ENCODE measurements around the gene TINAG. TPM values are rescaled to one million over a fixed set of nuclear protein-coding genes. Genes with fewer than 3 reads are reported as not detected.

The TINAG gene
- total and polyA plus RNA-seq, 5 experiments from 2014 or later: not detected

GRCh38 chr6:54404791-54405190 lies 96.5 kb downstream of the TINAG start:
- Mint-ChIP-seq H3K4me3 (no peak overlapping the region), H3K36me3 (no peaks in the 10 kb centered on the region), H3K27me3 (no peaks in the 10 kb centered on the region), H3K9me3 (peaks cover 0 to 17% (median 6%) of the 10 kb centered on the region in 9 donors), H3K27ac (no peak overlapping the region), H3K4me1 (no peaks in the 10 kb centered on the region)
- DNase-seq (no peak), ATAC-seq (no peak)
- POLR2A ChIA-PET: no interaction called here

DNA sequence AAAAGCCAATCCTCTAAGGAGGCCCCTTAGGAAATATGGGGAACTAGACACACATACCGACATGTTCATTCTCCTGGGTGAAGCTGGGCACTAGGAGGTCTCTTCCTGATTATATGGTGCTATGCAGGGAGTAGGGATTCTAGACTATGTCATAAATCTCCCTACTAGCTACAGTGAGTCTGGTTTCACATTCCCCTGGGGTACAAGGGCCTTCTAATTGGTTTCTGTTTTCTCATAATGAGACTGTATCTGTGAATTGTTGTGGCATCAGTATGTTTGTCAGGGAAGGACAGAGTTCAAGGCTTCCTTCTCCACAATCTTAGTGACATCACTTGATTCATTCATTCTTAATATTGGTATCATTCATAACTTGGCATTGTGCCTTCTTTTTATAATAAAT lies 103.5 kb downstream of the TINAG start:
- no peak overlapping the region for H3K4me3 Mint-ChIP-seq
- peaks cover 0 to 16% (median 8%) of the 10 kb centered on the region in 9 donors for H3K9me3 Mint-ChIP-seq
- no peaks in the 10 kb centered on the region for H3K4me1 Mint-ChIP-seq
- DNase-seq (no peak), ATAC-seq (no peak)
- no peak overlapping the region for H3K27ac Mint-ChIP-seq
- no peaks in the 10 kb centered on the region for H3K27me3 Mint-ChIP-seq
- no peaks in the 10 kb centered on the region for H3K36me3 Mint-ChIP-seq
- POLR2A ChIA-PET: no interaction called here

DNA sequence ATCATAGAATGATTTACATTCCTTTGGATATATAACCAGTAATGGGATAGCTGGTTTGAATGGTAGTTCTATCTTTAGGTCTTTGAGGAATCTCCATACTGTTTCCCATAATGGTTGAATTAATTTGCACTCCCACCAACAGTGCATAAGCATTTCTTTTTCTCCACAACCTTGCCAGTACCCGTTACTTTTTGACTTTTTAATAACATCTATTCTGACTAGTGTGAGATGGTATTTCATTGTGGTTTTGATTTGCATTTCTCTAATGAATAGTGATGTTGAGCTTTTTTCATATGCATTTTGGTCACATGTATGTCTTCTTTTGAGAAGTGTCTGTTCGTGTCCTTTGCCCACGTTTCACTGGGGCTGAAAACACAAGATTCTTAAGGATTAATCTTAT lies 107.3 kb downstream of the TINAG start:
- Mint-ChIP-seq H3K36me3 (no peaks in the 10 kb centered on the region), H3K9me3 (peaks cover 0 to 13% (median 9%) of the 10 kb centered on the region in 9 donors), H3K4me1 (no peaks in the 10 kb centered on the region), H3K27ac (no peak overlapping the region), H3K4me3 (no peak overlapping the region), H3K27me3 (no peaks in the 10 kb centered on the region)
- ATAC-seq (no peak), DNase-seq (no peak)
- POLR2A ChIA-PET: no interaction called here

DNA sequence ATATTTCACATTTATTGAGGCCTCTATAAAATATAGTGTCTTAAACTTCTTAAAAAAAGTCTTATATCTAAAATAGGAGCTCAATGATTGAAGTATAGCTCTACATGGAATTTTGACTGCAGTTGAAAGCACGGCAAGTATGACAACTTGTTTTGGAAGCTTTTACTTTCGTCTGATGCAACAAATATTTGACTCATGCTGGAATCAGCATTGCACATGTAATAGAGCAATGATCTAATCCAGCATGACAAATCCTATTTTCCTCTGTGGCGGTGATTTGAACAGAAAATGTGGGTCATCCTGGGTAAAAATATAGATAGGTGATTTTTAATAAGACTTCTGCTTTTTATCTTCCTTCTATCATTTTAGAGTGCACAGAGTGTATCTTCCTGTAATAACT lies 111.6 kb downstream of the TINAG start:
- H3K4me3 Mint-ChIP-seq: no peak overlapping the region
- no peaks in the 10 kb centered on the region for H3K36me3 Mint-ChIP-seq
- H3K4me1 Mint-ChIP-seq: no peaks in the 10 kb centered on the region
- no peak for ATAC-seq
- peaks cover 0 to 39% (median 5%) of the 10 kb centered on the region in 9 donors for H3K9me3 Mint-ChIP-seq
- H3K27ac Mint-ChIP-seq: no peak overlapping the region
- POLR2A ChIA-PET: no interaction called here
- no peak for DNase-seq
- H3K27me3 Mint-ChIP-seq: no peaks in the 10 kb centered on the region

DNA sequence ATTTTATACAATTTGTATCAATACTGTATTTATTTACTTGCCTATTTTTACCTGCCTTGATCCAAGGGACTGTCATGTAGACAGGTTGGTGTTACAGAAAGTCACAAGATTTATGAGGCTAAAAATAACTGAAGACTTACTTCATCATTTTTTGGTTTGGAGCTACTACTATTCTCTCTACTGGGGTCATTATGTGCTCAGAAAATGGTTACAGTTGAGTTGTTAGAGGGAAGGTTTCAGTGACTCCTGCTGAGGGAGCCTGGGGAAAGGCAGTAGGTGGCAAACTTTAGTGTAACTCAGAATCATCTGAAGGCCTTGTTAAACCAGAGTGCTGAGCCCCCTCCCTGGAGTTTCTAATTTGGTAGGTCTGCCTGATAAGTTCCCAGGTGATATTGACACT lies 118.8 kb downstream of the TINAG start:
- ATAC-seq (no peak), DNase-seq (no peak)
- Mint-ChIP-seq H3K36me3 (no peaks in the 10 kb centered on the region), H3K4me1 (no peaks in the 10 kb centered on the region), H3K4me3 (no peak overlapping the region), H3K9me3 (peaks cover 0 to 45% (median 5%) of the 10 kb centered on the region in 9 donors), H3K27me3 (no peaks in the 10 kb centered on the region), H3K27ac (no peak overlapping the region)
- POLR2A ChIA-PET: no interaction called here

DNA sequence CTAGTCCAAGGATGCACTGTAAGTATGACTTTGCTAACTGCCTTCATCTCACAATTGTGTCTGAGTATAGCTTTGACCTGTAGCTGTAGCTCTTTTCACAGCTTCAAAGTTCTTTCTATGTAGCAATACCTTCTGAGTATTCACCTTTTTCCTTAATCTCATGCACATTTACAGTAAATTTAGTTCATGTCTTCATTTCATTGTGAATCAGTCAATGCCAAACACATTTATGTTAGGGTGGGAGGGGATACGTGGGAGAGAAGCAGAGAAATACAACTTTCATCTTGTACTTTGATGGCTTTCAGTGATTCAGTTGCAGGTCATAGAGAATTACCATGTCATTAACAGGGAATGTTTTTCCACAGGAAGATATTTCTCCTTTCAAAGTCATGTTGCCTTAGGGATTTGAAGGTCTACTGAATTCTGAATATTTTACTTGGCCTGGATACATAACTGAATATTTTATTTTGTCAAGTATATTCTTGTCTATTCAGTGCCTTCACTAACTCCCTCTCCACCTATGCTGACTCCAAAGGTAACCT lies 119.2 kb downstream of the TINAG start:
- POLR2A ChIA-PET: no interaction called here
- no peaks in the 10 kb centered on the region for H3K27me3 Mint-ChIP-seq
- no peak for DNase-seq
- no peak for ATAC-seq
- H3K4me1 Mint-ChIP-seq: no peaks in the 10 kb centered on the region
- H3K27ac Mint-ChIP-seq: no peak overlapping the region
- H3K36me3 Mint-ChIP-seq: no peaks in the 10 kb centered on the region
- H3K9me3 Mint-ChIP-seq: peaks cover 0 to 40% (median 5%) of the 10 kb centered on the region in 9 donors
- no peak overlapping the region for H3K4me3 Mint-ChIP-seq

GRCh38 chr6:54428431-54428830 lies 120.2 kb downstream of the TINAG start:
- POLR2A ChIA-PET: no interaction called here
- no peaks in the 10 kb centered on the region for H3K27me3 Mint-ChIP-seq
- no peak overlapping the region for H3K27ac Mint-ChIP-seq
- no peaks in the 10 kb centered on the region for H3K36me3 Mint-ChIP-seq
- H3K4me3 Mint-ChIP-seq: no peak overlapping the region
- H3K9me3 Mint-ChIP-seq: peaks cover 0 to 31% (median 3%) of the 10 kb centered on the region in 9 donors
- no peak for DNase-seq
- no peak for ATAC-seq
- H3K4me1 Mint-ChIP-seq: no peaks in the 10 kb centered on the region

DNA sequence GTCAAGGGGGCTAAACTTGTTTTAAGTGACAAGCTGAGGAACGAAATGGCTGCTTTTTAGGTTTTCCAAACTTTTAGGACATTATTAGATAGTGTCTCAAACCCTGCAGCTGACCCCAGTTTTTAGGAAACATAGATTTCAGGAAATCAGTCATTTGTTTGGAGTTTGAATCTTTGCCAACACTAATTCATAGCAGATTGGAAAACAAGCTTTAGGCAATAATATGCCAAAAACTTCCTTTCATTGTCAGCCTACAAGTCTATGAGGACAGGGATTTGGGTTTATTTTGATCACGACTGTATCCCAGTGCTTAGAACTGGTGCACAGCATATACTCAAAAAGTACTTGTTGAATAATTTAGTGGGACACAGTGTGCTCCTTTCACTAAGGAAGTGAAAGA lies 123.2 kb downstream of the TINAG start:
- H3K36me3 Mint-ChIP-seq: no peaks in the 10 kb centered on the region
- H3K4me3 Mint-ChIP-seq: no peak overlapping the region
- POLR2A ChIA-PET: no interaction called here
- peaks cover 0 to 9% (median 3%) of the 10 kb centered on the region in 9 donors for H3K9me3 Mint-ChIP-seq
- H3K27me3 Mint-ChIP-seq: no peaks in the 10 kb centered on the region
- DNase-seq: no peak
- ATAC-seq: no peak
- no peaks in the 10 kb centered on the region for H3K4me1 Mint-ChIP-seq
- H3K27ac Mint-ChIP-seq: no peak overlapping the region

Other genes starting within 250 kb of the TINAG start
- not detected for gene MLIP, start 197.0 kb upstream of the TINAG start, total RNA-seq
- gene MLIP, start 197.0 kb upstream of the TINAG start, polyA plus RNA-seq: not detected

Data from naive thymus-derived CD8-positive, alpha-beta T cell (primary cell).